ENCODE data around the gene QRICH2. TPM values are rescaled to one million over a fixed set of nuclear protein-coding genes. Genes with fewer than 3 reads are reported as not detected.

QRICH2 gene
- total and polyA plus RNA-seq, 9 of the 15 experiments (the other 6 are each of a cell fraction or from before 2014, with no cell fraction given), result 0.03 to 1.6 (median 0.81) TPM

GRCh38 chr17:76264755-76265623, 43.1 kb downstream of the QRICH2 start, which contains the start of gene UBALD2 (continued):
- TF ChIP-seq ZNF407 (IDR thresholded peaks at IDR 0.05; ENCODE audit: low read depth), result peak; percentile 63; the same call in 1 of the 2 replicates
- peak; percentile 77 for TF ChIP-seq RB1 (IDR thresholded peaks at IDR 0.05; ENCODE audit: low read depth)
- TF ChIP-seq CBFA2T2 (conservative IDR thresholded peaks at IDR 0.05), result no peak
- TF ChIP-seq RCOR1 (IDR thresholded peaks at IDR 0.05; ENCODE audit: borderline replicate concordance in 1 of 2, low read depth in 2 of 2, low read length in 2 of 2), result 0 out of 4 replicates have a peak, but pooled peaks of 1 of the 2 experiments have one; percentile 30
- TF ChIP-seq NKRF (IDR thresholded peaks at IDR 0.05; ENCODE audit: borderline replicate concordance), result peak; percentile 25; the same call in 1 of the 2 replicates
- TF ChIP-seq THAP12 (CRISPR knock-in tag; IDR thresholded peaks at IDR 0.05), result peak; percentile 69; the same call in 1 of the 2 replicates
- TF ChIP-seq CBFB (CRISPR knock-in tag; IDR thresholded peaks at IDR 0.05), result no peak
- peak; percentile 70 for TF ChIP-seq L3MBTL2 (IDR thresholded peaks at IDR 0.05)
- TF ChIP-seq ATF3 (IDR thresholded peaks at IDR 0.05), result peak; percentile 81
- peak; percentile 85; the same call in 1 of the 2 replicates for TF ChIP-seq ATF3 (CRISPR knock-in tag; conservative IDR thresholded peaks at IDR 0.05)
- TF ChIP-seq KLF6 (CRISPR knock-in tag; IDR thresholded peaks at IDR 0.05; ENCODE audit: borderline replicate concordance), result 0 out of 2 replicates have a peak, but pooled peaks have one; percentile 2
- no peak for TF ChIP-seq CGGBP1 (CRISPR knock-in tag; IDR thresholded peaks at IDR 0.05)

Measured in K562 (cell line).